LHCN-M2 (cell line): ENCODE data around the gene NPR2. TPM values are rescaled to one million over a fixed set of nuclear protein-coding genes. Genes with fewer than 3 reads are reported as not detected.

ENCODE experiments used
- DNase-seq: peaks from one replicate; pipeline ENCODE4 v3.0.0-alpha.2; 2012; ENCODE audit warnings: low read depth
- total RNA-seq: library from RNA; depleted of rRNA; stranded (reverse); fragments of >200 nt; gene quantifications from 2 replicates; pipeline ENCODE4 v1.2.3, GENCODE V29; 2014

Gene NPR2
- total RNA-seq, 1 experiment from 2014 or later, result 23.0 TPM

GRCh38 chr9:35763803-35764202 lies 27.6 kb upstream of the NPR2 start:
- DNase-seq, result no peak

- DNase-seq, result no peak
Measured at GRCh38 chr9:35766997-35767396, 24.4 kb upstream of the NPR2 start.

- DNase-seq, result no peak
Measured at GRCh38 chr9:35767458-35767857, 23.9 kb upstream of the NPR2 start.

GRCh38 chr9:35769763-35770162 lies 21.6 kb upstream of the NPR2 start:
- no peak for DNase-seq

GRCh38 chr9:35771075-35771433 lies 20.3 kb upstream of the NPR2 start:
- no peak for DNase-seq

GRCh38 chr9:35771534-35771933 lies 19.9 kb upstream of the NPR2 start:
- no peak for DNase-seq

GRCh38 chr9:35771943-35772342 lies 19.4 kb upstream of the NPR2 start:
- DNase-seq, result no peak

- no peak for DNase-seq
Measured at GRCh38 chr9:35774907-35775635, 16.3 kb upstream of the NPR2 start.

- no peak for DNase-seq
Measured at GRCh38 chr9:35776018-35776417, 15.4 kb upstream of the NPR2 start.

GRCh38 chr9:35778496-35778895 lies 12.9 kb upstream of the NPR2 start:
- no peak for DNase-seq

- DNase-seq, result no peak
Measured at GRCh38 chr9:35781066-35781465, 10.3 kb upstream of the NPR2 start.

- no peak for DNase-seq
Measured at GRCh38 chr9:35783418-35783817, 8.0 kb upstream of the NPR2 start.

GRCh38 chr9:35789541-35789940 lies 1.9 kb upstream of the NPR2 start:
- DNase-seq, result no peak

GRCh38 chr9:35790025-35790384 lies 1.4 kb upstream of the NPR2 start:
- DNase-seq, result no peak

GRCh38 chr9:35790385-35791296 lies 750 bp upstream of the NPR2 start:
- DNase-seq, result peak; percentile 86

- no peak for DNase-seq
Measured at GRCh38 chr9:35792024-35792813, 828 bp downstream of the NPR2 start.

GRCh38 chr9:35792826-35793225 lies 1.4 kb downstream of the NPR2 start:
- DNase-seq, result no peak

- DNase-seq, result no peak
Measured at GRCh38 chr9:35793461-35793860, 2.1 kb downstream of the NPR2 start.

- DNase-seq, result no peak
Measured at GRCh38 chr9:35795695-35796094, 4.3 kb downstream of the NPR2 start.

- no peak for DNase-seq
Measured at GRCh38 chr9:35797311-35798109, 6.1 kb downstream of the NPR2 start.

- peak; percentile 55 for DNase-seq
Measured at GRCh38 chr9:35798658-35799374, 7.4 kb downstream of the NPR2 start.
